B cell (primary cell): ENCODE results near the gene VPS13D.

Experiments used
- CTCF ChIP-seq: fragments of 200-600 bp; IDR thresholded peaks from one replicate; pipeline ENCODE4 v1.8.0; 2022; ENCODE audit warnings: antibody characterized with exemption, mild to moderate bottlenecking
- EZH2 ChIP-seq: IDR thresholded peaks from 2 replicates; pipeline ENCODE4 v1.6.1; 2012; ENCODE audit warnings: borderline replicate concordance, low read depth, mild to moderate bottlenecking, moderate library complexity, low read length; ENCODE audit not compliant: insufficient read depth, poor library complexity, severe bottlenecking

- TF ChIP-seq CTCF: no peak
- TF ChIP-seq EZH2: no peak
These were observed 301.3 kb downstream of the VPS13D start for GRCh38 chr1:12531179-12531499.
